ENCODE measurements around the gene CNNM2.

The CNNM2 gene

GRCh38 chr10:103110407-103110806 is 192.3 kb downstream of the CNNM2 start:
- H3K4me3 ChIP-seq (ENCODE audit: low read depth, low read length): no peak overlapping the region
- TF ChIP-seq, protein P1, sequence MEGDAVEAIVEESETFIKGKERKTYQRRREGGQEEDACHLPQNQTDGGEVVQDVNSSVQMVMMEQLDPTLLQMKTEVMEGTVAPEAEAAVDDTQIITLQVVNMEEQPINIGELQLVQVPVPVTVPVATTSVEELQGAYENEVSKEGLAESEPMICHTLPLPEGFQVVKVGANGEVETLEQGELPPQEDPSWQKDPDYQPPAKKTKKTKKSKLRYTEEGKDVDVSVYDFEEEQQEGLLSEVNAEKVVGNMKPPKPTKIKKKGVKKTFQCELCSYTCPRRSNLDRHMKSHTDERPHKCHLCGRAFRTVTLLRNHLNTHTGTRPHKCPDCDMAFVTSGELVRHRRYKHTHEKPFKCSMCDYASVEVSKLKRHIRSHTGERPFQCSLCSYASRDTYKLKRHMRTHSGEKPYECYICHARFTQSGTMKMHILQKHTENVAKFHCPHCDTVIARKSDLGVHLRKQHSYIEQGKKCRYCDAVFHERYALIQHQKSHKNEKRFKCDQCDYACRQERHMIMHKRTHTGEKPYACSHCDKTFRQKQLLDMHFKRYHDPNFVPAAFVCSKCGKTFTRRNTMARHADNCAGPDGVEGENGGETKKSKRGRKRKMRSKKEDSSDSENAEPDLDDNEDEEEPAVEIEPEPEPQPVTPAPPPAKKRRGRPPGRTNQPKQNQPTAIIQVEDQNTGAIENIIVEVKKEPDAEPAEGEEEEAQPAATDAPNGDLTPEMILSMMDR (IDR thresholded peaks at IDR 0.05; ENCODE audit: borderline replicate concordance, insufficient read depth, low read depth, low read length): no peak

DNA sequence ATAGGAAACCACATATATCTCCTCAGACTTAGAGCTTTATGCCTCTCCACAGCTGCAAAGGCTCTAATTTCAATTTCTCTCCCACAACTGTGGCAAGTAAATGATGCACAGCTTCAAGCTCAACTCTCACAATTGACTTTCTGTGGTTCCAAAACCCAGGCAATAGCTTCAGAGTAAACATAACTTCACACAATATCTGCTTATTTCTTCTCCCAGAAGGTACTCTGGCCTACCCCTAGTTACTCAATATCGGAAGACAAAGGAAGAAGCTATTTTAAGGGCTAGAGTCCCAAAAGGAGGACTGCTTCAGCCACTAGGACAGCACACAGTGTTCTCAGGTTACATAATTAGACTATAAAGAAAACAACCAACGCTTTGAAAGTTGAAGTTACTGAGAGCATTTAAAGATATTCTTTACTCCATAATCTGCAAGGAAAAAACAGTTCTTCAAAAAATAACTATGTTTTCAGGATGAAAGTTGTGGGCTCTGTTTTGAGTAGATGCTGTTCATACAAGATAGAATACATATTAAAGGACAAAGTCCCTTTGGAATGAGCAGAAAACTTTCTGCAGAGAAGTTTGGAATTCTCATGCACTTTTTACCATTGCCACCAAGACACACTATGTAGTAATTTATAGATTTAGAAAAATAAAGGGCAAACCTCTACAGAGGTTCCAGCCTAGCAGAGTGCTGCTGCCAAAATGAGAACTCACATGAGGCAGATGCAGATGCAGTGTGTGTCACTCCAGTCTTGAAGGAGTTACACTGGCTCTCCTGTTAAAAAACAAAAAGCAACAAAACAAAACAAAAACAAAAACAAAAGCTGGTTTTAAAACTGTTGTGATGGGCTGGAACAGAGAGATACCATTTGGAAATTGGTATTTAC is 193.2 kb downstream of the CNNM2 start:
- TF ChIP-seq, protein P1 (IDR thresholded peaks at IDR 0.05; ENCODE audit: borderline replicate concordance, insufficient read depth, low read depth, low read length): no peak
- no peak overlapping the region for H3K4me3 ChIP-seq (ENCODE audit: low read depth, low read length)

DNA sequence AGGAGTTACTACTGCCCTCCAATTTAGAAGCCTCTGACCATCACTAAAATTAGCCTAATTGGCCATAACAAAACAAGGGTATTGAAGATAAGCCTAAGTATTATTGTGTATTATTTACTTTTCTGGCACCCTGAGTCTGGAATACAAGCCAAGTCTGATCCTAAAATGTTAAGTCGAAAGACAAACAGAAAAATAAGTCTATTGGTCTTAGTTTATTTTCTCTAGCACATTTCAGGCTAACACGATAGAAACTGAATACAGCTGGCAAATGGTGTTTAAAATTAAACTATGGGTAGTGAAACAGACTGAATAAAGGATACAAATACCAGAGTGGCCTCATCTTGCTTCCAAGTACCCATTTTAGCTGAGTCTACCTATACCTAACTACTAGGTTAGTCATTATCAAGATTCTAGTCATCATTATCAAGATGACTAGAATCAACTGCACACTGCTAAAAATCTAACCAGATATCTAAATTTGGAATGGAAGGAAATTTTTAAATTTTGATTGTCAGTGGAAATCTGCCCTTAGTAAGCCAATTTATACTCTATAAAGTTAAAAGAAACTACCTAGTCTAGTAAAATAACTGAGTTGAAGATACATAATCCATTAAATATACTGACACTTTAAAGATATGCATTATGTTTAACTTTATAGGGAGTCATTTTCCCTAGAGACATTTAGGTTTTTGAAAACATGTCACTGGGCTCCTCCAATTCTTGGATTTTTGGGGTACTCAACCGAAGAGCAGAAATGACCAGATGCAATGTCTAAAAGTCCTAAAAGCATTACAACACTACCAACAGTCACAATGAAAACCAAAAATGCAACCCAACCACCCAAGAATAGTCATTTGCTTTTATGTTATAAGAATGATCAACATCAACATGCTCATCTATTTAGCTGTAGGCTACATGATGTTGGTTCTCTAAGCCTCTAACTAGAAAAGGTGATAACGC is 194.1 kb downstream of the CNNM2 start:
- TF ChIP-seq, protein P1 (IDR thresholded peaks at IDR 0.05; ENCODE audit: borderline replicate concordance, insufficient read depth, low read depth, low read length): no peak
- H3K4me3 ChIP-seq (ENCODE audit: low read depth, low read length): no peak overlapping the region

DNA sequence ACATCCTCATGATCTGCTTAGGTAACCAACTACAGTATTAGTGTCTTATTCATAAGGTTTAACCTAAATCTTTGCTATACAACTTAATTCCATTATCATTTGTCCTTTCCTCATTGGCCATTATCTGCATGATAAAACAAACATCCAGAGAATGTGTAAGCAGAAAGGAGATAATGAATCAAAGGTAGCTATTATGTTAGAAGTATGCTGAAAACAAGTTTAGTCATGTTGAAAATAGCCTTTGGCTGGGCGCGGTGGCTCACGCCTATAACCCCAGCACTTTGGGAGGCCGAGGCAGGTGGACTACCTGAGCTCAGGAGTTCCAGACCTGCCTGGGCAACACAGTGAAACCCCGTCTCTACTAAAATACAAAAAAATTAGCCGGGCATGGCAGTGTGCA is 196.8 kb downstream of the CNNM2 start:
- H3K4me3 ChIP-seq (ENCODE audit: low read depth, low read length): no peak overlapping the region
- TF ChIP-seq, protein P1 (IDR thresholded peaks at IDR 0.05; ENCODE audit: borderline replicate concordance, insufficient read depth, low read depth, low read length): no peak

GRCh38 chr10:103117247-103117646 is 199.2 kb downstream of the CNNM2 start:
- TF ChIP-seq, protein P1 (IDR thresholded peaks at IDR 0.05; ENCODE audit: borderline replicate concordance, insufficient read depth, low read depth, low read length): no peak

DNA sequence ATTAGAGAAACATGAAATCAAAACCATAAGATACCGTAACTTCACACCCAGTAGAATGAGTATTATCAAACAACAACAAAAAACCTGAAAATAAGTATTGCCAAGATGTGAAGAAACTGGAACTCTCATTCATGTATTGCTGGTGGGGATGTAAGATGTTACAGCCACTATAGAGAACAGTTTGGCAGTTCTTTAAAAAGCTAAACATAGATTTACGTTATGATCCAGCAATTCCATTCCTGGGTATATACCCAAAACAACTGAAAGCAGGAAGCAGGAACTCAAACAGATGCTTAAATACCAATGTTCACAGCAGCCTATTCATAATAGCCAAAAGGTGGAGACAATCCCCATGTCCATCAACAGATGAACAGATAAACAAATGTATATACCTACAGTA is 202.5 kb downstream of the CNNM2 start:
- TF ChIP-seq, protein P1 (IDR thresholded peaks at IDR 0.05; ENCODE audit: borderline replicate concordance, insufficient read depth, low read depth, low read length): no peak
- H3K4me3 ChIP-seq (ENCODE audit: low read depth, low read length): no peak overlapping the region

More at GRCh38 chr10:103117247-103117646, 199.2 kb downstream of the CNNM2 start:
- H3K4me3 ChIP-seq (ENCODE audit: low read depth, low read length): no peak overlapping the region

All from GM12875 (cell line).